LNCaP clone FGC (cell line): Measurements from ENCODE around the gene RRP8.

ENCODE experiments used
- DNase-seq: peaks from one replicate; pipeline ENCODE4 v3.0.0-alpha.2; 2011; ENCODE audit warnings: low read depth
- H3K4me3 ChIP-seq: 2 replicates; pipeline ENCODE4 v1.5.1; 2011; ENCODE audit warnings: mild to moderate bottlenecking, low read depth, low read length, control low read depth
- TF ChIP-seq, protein P1 (sequence below): IDR thresholded peaks from 2 replicates; pipeline ENCODE4 v1.5.1; 2012; ENCODE audit warnings: mild to moderate bottlenecking; ENCODE audit not compliant: control insufficient read depth, insufficient read depth; ENCODE audit errors: extremely low read depth

RRP8 gene

DNA sequence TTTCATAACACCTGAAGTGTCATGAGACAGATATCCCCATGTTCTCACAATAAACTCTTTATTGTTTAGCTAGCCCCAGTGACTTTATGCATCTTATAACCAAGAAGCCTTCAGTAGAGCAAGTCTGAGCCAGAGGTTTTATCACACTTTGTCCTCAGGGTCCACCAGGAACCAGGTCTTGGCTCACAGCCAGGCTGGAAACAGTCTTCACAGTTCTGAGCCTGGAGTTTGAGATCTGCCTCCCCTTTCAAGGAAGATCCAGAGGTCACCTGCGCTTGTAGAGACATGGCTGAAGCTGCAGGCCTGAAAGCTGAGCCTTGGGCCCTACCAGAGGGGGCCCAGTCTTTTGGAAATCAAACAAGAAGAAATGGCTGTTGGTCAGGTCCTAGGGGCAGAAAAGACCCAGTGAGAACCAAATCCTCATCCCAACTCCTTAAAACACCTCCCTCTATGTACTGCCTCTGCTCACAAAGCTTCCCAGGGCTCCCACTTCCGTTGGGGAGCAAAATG is 3.5 kb downstream of the RRP8 start:
- DNase-seq, result no peak
- TF ChIP-seq, protein P1, sequence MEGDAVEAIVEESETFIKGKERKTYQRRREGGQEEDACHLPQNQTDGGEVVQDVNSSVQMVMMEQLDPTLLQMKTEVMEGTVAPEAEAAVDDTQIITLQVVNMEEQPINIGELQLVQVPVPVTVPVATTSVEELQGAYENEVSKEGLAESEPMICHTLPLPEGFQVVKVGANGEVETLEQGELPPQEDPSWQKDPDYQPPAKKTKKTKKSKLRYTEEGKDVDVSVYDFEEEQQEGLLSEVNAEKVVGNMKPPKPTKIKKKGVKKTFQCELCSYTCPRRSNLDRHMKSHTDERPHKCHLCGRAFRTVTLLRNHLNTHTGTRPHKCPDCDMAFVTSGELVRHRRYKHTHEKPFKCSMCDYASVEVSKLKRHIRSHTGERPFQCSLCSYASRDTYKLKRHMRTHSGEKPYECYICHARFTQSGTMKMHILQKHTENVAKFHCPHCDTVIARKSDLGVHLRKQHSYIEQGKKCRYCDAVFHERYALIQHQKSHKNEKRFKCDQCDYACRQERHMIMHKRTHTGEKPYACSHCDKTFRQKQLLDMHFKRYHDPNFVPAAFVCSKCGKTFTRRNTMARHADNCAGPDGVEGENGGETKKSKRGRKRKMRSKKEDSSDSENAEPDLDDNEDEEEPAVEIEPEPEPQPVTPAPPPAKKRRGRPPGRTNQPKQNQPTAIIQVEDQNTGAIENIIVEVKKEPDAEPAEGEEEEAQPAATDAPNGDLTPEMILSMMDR, result no peak
- H3K4me3 ChIP-seq, result no peak overlapping the region

DNA sequence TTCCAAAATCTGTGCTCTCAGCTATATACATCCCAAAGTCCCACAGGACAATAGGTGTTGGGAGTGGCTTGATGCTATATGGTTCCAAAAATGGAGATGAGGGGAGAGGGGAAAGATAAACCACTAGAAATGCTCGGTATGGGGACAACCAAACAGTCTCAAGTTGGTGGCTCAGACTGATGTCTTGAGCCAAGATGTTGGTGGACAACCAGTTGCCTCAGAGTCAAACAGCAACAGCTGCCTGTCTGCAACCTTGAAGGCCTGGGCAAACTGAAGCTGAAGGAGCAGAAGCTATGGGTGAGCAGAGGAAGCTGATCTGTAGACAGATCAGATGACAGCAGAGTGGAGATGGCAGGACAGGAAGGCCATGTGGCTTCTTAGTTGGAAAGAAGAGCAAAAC is 4.0 kb downstream of the RRP8 start:
- TF ChIP-seq, protein P1, result no peak
- no peak overlapping the region for H3K4me3 ChIP-seq
- no peak for DNase-seq

DNA sequence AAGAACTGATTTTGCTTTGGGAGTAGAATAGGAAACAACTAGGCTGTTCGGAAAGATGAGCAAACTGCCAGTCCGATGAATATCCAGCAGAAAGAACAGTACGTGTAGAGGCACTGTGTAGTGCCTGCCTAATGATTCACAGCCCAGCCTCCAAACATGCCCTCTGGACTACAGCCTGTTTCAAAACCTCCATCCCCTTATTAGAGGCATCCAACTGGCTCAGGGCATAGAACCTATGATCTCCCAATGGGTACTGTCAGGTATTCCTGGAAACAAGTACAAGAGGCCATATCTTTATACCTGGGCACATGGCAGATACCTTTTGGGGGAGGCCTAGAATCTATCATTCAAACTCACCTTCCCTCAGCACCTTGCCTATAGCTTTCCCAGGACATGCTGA is 4.9 kb downstream of the RRP8 start:
- TF ChIP-seq, protein P1, result no peak
- no peak for DNase-seq
- no peak overlapping the region for H3K4me3 ChIP-seq

DNA sequence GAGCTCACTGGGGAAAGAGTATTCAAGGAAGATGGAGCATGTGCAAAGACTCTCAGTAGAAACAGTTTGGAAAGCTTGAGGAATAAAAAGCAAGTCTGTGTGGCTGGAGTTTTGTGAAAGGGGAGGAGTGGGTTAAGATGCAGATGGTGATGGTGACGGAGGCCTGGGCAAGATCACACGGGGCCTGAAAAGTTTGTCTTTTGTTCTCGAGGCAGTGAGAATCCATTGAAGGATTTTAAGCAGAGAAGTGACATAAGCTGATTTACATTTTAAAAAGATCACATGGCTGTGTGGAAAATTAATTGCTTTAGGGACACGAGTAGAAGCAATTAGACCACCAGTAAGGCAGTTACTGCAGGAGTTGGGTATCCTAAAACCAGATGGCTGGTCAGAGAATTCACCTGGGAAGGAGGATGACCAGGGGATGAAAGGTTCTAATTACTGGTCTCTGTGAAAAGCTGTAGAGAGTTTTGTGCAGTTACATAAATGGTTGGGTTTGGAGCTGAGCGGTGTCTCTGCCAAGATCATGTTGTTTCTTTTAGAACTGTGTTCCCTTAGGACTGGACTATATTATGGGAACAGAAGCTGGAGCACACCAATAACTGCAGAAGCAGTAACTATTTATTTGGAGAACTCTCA is 7.1 kb downstream of the RRP8 start:
- no peak overlapping the region for H3K4me3 ChIP-seq
- TF ChIP-seq, protein P1, result no peak
- DNase-seq, result no peak

DNA sequence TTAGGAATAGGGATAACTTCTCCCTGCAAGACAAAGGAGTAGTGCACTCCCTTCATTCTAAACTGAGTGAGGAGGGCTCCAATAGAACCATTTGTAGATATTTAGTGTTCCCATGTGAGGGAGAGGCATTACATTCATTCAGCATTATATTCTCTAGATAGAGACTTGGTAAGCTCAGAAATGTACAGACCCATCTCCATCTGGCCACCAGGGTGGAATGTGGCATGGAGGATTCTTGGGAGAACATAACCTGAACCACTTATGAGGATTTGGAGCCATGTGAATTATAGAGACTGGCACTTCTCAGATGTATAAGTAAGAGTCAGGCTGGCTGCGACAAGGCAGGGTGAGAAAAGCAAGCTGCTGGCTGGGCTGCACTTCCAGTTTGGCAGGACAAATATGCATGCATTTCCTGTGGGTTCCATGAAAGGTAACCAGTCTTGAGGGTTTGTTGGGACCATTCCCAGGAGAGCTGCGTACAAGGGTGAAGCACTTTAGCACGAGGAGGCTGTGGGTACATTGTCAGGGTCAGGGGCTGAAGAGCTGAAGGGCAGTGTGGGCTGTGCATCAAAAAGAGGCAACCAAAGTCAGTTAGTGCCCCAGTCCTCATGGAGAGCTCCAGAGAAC is 9.2 kb downstream of the RRP8 start:
- TF ChIP-seq, protein P1, result no peak
- DNase-seq, result no peak
- H3K4me3 ChIP-seq, result no peak overlapping the region

DNA sequence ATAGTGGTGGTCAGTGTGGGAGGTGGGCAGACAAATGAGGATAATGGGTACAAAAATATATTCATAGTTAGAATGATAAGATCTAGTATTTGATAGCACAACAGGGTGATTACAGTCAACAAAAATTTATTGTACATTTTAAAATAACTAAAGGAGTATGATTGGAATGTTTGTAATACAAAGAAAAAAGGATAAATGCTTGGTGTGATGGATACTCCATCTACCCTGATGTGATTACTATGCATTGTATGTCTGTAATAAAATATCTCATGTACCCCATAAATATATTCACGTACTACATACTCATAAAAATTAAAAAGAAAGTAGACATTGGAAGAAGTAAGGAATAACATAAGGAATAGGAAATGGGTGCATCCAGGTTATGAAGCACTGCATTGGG is 15.4 kb downstream of the RRP8 start:
- H3K4me3 ChIP-seq, result no peak overlapping the region
- no peak for DNase-seq
- TF ChIP-seq, protein P1, result no peak
